GM21381 (cell line): ENCODE data around the gene B3GNT4.
"Not testable (repeated sequence)": the region's sequence is repeated elsewhere in the genome, so short reads cannot be mapped to it uniquely, and the experiment has no call there.

ENCODE experiments used
- ATAC-seq: cut with Tn5 transposase; IDR thresholded peaks from one replicate; pipeline ENCODE4 v1.9.1; 2021; ENCODE audit warnings: mild to moderate bottlenecking, moderate library complexity; ENCODE audit not compliant: unreplicated experiment

B3GNT4 gene

DNA sequence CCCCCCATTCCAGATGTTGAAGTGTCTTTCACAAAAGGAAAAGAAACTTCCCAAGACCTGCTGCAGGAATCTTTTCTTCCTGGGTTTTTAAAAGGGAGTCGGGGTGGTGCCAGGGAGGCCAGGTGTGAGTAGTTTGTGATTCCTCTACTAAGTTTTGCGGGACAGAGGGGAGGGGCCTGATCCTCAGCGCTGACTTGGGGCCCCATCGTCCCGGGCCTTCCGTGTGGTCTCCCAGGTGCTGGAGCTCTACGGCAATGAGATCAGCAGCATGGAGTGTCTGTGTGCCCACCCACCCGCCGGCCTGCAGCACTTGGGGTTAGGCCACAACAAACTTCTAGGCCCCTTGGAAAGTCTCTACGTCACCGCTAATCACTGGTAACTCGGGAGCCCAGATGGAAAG, 16.0 kb upstream of the B3GNT4 start:
- ATAC-seq: no peak

DNA sequence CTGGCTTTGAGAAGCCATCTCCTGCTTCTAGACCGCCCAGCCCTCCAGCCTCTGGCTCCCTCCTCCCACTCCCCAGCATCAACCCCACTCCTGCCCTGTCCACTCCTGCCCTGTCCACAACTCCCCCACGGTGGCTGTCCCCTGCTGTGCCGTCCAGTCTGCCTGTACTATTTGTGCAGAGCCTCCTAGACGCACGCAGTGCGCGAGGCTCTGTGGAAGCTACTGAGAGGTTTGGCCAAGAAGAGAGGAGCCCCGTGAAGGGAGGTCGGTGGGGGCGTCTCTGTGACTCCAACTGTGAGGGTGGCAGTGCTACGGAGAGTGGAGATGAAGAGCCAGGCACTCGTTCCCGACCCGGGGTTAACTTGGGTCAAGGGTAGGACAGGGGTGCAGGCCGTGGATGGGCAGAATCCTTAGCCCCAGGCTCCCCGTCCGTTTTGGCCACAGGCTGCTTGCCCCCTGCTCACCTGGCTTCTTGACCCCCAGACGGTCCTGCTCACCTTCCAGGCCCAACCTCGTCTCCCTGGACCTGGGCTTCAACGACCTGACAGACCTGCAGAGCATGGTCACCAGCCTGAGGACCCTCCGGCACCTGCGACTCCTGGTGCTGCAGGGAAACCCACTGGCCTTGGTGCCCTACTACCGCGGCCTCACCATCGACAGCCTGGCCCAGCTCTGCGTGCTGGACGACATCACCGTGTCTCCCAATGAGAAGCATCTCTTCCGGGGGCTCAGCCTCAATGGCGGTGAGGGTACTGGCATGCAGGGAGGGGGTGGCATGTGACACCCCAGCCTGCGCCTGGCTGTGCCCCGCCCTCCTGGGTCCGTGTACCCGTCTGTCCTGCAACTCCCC, 13.7 kb upstream of the B3GNT4 start:
- ATAC-seq: no peak

DNA sequence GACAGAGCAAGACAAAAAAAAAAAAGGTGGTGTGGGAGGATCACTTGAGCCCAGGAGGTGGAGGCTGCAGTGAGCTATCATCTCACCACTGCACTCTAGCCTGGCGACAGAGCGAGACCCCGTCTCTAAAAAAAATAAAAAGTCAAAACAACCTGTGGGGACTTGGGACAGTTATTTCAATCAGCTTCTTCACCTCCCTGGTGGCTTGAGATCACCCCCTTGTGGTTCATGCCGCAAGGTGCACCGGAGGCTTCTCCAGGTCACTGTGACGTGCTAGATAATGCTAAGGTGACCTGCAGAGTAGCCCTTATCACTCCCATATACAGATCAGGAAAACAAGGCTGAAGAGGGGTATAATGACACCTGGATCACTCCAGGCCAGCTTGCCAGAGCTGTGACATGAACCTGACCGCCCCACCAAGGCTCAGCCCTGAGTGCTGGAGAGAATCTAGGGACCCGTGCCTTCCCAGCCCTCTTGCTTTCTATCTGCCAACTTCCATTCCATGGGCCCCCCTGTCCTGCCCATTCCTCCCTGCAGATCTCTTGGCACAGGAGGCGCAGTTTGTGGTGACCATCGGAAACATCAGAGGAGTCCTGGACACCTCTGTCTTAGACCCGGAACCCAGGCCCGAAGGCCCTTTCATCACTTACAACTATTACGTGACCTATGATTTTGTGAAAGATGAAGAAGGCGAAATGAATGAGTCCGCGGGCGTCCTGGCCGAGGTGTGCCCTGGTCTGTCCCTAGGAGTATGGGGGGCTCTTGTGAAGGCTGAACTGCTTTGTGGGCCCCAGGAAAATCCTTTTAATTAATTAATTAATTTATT, 12.5 kb upstream of the B3GNT4 start:
- ATAC-seq: no peak

DNA sequence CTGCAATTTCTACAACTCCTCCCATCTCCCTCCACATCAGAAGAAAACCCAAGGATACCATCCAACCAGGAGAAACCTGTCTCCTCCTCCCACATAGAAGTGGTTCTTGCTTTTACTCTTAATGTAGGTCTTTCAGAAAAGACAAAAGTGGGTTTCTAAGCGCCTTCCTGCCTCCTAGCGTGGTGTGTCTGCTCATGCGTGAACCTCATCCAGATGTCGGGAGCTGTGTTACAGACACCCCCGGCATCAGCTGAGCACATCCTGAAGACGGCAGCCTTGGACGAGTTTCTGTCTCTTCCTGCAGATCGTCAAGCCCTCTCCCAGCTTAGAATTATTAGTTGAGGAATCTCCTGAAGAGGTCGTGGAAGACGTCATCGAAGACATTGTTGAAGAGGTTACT, 11.1 kb upstream of the B3GNT4 start:
- no peak for ATAC-seq

DNA sequence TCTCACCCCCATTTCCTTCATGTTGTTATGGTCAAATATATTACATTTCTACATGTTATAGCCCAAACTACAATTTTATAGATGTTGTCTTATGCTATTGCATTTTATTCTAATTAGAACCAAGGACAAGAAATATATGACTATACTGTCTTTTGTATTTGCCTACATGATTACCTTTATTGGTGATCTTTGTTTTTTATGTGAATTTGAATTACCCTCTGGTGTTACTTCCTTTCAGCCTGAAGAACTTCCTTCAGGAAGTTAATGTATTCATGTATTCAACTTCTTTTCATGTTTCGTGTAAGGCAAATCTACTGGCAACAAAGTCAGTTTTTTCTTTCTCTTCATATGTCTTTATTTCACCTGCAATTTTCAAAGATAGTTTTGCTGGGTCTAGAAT, 8.7 kb upstream of the B3GNT4 start:
- ATAC-seq: no peak

DNA sequence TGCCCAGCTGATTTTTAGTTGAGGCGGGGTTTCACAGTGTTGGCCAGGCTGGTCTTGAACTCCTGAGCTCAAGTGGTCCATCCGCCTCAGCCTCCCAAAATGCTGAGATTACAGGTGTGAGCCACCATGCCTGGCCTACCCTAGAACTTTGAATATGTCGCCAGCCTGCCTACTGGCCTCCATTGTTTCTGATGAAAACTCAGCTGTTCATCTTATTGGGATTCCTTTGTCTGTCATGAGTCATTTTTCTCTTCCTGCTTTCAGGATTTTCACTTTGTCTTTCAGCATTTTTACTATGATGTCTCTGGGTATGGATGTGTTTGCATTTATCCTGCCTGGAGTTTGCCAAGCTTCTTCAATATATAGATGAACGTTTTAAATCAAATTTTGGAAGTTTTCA, 8.1 kb upstream of the B3GNT4 start:
- ATAC-seq: no peak

DNA sequence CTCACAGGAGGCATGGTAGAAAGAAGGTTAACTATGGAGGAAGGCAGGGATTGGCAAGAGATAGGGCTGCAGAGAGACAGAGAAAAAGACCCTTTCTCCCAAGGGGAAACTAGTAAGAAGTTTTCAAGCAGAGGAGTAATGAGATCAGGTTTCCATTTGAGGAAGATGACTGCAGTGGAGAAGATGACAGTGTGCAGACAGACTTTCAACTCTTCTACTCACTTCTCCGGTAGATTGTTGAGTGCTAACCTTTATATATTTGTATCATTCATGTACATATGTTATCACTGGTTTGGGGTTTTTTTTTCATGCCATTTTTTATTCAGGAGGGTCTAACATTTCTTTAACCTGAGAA, 5.9 kb upstream of the B3GNT4 start:
- no peak for ATAC-seq

DNA sequence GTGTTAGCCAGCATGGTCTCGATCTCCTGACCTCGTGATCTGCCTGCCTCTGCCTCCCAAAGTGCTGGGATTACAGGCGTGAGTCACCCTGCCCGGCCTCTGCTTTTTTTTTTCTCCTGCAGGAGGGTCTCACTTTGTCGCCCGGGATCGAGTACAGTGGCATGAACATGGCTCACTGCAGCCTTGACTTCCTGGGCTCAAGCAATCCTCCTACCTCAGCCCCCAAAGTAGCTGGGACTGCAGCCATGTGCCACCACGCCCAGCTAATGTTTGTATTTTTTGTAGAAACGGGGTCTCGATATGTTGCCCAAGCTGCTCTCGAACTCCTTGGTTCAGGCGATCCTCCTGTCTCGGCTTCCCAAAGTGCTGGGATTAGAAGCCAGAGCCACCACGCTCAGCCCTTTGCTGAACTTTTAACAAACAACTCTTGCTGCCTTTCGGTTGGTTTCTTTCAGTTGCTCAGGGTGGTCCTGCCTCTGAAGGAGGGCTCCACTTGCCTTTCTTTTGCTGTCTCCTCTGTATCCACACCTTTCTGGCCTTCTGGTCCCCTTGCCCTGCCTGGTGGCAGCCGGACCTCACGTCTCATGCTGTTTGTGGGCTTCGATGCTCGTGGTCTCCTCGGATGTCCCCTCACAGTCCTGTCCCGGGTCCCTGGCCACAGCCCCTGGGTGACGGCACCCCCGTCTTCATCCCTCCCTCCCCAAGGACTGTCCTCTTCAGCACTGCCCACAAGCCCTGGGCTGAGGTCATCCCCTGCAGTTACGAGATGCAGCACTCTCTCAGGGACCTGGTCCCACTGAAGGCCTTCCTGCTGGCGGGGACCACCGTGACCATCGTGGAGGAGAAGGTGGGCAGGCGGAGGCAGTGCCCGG, 3.8 kb upstream of the B3GNT4 start:
- no peak for ATAC-seq

DNA sequence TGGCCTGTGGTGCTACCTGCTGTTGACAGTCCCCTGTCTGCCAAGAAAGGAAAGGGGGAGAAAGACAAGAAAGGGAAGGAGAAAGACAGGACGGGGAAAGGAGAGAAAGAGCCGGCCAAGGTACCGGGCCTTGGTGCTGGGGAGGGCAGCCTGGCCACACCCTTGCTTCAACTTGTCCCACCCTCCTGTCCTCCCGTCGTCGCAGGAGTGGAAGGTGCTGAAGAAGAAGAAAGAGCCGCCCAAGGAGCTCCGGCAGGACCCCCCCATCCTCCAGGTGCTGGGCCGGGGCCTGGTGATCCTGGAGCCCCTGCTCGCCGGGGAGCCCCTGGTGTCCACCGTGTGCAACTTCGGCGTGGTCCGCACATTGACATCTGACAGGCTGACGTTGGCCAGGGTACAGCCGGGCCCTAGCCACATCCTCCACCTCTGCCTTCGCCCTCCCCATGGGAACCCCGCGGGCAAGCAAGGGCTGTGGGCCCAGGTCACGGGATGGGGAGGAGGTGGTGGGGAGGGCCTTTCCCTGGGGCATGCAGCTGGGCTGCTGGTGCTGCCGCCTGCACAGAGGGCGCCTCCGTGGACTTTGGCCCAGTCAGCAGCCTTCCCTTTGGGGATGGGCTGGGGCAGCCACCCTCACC, 2.9 kb upstream of the B3GNT4 start:
- ATAC-seq: no peak

DNA sequence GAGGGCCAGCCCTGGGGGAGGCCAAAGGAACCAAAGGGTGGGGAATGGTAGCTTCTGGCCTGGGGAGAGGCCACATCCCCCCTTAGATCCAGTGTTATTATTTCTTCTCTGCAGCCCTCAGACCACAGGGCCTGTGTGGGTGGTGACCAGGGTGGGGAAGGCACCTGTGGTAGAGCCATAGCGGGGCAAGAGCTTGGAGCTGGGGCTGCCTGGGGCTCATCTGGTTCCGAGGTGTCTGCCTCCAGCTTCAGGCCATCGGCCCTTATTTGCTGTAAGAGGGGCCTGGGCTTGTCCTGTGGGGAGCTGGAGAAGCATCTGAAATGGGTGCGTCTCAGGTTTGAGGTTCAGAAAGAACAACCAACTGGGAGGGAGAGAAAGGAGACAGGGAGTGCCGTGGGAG, 2.1 kb upstream of the B3GNT4 start:
- ATAC-seq: no peak

DNA sequence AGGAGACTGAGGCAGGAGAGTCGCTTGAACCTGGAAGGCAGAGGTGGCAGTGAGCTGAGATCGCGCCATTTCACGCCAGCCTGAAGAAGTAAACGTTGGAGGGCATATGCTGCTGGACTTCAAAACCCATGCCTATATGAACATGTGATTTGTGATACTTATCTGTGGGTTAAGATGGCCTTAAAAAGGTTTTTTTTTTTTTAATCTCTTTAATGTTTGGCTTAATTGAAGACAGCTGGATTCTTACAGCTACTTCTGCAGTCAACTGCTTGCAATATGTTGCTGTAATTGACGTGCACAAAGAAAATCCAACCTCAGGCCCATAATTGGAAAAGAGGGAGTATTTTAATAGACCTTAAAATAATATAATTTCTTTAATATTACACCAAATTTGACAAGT, 1.5 kb upstream of the B3GNT4 start:
- ATAC-seq: no peak

DNA sequence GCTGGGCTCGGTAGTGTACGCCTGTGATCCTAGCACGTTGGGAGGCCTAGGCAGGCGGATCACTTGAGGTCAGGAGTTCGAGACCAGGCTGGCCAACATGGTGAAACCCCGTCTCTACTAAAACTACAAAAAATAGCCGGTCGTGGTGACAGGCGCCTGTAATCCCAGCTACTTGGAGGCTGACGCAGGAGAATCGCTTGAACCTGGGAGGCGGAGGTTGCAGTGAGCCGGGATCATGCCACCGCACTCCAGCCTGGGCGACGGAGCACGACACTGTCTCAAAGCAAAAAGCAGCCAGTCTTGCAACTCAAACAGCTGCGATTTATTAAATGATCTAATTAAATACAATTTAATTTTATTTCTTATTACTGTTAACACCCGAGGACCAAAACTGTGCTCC, 698 bp upstream of the B3GNT4 start:
- ATAC-seq: not testable (repeated sequence)

DNA sequence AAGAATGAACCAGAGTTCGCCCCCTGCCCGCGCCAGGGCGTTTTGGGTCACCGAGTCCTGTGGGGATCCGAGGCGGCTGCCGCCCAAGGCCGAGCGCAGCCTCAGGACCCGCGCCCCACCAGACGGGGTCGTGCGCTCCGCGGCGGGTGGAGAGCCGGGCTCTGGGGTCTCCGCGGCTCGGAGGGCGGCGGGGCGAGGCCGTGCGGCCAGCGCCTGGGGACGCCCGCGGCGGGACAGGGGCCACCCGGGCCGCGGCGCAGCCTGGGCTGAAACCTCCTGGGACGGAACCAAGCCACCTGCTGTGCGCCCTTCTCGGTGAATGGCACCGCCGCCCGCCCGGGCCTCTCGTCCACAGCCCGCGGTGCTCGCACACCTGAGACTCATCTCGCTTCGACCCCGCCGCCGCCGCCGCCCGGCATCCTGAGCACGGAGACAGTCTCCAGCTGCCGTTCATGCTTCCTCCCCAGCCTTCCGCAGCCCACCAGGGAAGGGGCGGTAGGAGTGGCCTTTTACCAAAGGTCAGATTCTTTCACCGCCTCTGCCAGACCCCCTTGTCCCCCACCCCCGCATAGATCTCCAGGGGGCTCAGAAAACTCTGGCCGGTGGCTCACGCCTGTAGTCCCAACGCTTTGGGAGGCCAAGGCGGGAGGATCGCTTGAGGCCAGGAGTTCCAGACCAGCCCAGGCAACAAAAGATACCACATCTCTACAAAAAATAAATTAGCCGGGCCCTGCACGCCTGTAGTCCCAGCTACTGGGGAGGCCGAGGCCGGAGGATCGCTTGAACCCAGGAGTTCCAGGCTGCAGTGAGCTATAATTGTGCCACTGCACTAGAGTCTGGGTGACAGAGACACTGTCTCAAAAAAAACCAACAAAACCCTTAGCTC, 901 bp downstream of the B3GNT4 start:
- ATAC-seq: no peak

DNA sequence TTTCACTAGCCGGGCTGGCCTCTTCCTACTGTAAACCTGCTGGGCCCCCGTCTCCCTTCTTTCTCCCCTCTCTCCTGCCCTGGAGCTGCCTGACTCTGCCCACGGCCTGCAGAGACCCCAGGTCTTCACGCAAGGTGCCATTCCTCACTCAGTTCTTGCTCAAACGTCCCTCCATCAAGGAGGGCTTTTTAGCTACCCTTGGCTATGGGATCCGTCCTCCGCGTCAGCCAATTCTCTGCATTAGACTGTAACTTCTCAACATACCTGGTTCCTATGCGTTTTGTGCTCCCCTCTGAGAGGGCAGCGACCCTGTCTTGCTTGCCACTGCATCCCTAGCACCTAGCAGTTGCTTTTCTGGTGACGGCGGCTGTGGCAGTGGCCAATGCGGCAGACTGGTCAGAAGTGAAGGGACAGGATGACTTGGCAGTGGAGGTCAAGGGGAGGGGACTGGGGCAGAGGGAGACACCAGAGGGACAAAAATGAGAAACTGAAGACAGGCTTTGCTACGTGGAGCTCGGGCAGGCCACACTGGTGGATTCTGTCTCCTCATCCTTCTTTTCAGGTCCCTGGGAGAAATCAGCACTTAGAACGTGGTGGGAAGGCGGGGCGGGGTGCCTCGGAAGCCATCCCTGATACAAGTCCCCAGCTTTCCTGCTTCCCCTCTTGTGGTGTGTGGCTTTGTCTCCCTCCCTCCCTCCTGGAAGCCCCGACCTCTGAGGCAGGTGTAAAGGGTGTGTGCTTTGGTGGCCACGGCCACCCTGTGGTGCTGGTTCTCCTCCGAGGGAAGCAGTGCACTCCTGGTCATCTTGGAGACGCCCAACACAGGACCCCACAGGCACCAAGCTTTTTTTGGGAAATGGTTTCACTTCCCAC, 1.8 kb downstream of the B3GNT4 start:
- no peak for ATAC-seq

DNA sequence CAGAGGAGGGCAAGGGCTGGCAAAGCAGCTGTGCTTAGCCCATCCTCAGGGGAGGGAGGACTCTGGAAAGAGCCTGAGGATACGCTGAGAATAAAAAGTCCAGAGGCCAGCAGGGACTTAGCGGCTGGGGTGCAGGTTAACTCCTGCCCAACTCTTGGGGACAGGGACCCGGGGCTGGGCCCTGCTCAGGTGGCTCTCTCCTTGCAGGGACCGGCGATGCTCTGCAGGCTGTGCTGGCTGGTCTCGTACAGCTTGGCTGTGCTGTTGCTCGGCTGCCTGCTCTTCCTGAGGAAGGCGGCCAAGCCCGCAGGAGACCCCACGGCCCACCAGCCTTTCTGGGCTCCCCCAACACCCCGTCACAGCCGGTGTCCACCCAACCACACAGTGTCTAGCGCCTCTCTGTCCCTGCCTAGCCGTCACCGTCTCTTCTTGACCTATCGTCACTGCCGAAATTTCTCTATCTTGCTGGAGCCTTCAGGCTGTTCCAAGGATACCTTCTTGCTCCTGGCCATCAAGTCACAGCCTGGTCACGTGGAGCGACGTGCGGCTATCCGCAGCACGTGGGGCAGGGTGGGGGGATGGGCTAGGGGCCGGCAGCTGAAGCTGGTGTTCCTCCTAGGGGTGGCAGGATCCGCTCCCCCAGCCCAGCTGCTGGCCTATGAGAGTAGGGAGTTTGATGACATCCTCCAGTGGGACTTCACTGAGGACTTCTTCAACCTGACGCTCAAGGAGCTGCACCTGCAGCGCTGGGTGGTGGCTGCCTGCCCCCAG, 2.8 kb downstream of the B3GNT4 start:
- no peak for ATAC-seq

DNA sequence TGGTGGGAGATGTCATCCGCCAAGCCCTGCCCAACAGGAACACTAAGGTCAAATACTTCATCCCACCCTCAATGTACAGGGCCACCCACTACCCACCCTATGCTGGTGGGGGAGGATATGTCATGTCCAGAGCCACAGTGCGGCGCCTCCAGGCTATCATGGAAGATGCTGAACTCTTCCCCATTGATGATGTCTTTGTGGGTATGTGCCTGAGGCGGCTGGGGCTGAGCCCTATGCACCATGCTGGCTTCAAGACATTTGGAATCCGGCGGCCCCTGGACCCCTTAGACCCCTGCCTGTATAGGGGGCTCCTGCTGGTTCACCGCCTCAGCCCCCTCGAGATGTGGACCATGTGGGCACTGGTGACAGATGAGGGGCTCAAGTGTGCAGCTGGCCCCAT, 3.5 kb downstream of the B3GNT4 start:
- ATAC-seq: no peak

DNA sequence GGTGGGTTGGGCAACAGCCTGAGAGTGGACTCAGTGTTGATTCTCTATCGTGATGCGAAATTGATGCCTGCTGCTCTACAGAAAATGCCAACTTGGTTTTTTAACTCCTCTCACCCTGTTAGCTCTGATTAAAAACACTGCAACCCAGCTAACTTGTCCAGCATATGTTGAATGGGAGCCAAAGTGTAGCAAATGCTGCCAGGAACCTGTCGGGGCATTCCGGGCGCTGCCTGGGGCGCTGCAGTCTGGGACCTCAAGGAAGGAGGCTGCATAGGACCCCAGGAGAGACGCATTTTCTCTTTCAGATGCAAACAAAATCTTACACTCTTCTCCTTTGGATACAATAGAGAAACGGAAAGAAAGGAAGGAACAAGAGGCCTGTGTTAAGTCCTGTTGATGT, 3.9 kb downstream of the B3GNT4 start:
- no peak for ATAC-seq
